ENCODE results near the gene TMEM156.

DNA sequence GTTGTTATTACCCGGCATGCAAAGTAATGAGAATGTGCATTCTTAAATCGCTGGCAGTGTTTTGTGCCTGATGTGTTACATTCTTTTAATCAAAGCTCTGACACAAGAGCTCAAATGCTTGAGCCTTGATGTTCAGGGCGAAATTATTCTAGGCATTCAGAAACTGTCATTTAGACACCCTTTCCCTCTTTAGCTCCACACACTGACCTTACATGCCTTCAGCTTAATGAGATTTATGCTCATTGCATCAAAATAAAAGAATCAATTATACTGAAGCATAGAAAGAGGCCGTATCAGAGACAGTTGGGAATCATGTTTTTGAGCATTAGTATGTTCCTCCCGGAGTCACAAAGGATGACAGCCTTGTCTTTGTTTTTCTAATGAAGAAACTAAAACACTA lies 107.9 kb downstream of the TMEM156 start:
- TF ChIP-seq, protein P1, sequence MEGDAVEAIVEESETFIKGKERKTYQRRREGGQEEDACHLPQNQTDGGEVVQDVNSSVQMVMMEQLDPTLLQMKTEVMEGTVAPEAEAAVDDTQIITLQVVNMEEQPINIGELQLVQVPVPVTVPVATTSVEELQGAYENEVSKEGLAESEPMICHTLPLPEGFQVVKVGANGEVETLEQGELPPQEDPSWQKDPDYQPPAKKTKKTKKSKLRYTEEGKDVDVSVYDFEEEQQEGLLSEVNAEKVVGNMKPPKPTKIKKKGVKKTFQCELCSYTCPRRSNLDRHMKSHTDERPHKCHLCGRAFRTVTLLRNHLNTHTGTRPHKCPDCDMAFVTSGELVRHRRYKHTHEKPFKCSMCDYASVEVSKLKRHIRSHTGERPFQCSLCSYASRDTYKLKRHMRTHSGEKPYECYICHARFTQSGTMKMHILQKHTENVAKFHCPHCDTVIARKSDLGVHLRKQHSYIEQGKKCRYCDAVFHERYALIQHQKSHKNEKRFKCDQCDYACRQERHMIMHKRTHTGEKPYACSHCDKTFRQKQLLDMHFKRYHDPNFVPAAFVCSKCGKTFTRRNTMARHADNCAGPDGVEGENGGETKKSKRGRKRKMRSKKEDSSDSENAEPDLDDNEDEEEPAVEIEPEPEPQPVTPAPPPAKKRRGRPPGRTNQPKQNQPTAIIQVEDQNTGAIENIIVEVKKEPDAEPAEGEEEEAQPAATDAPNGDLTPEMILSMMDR (IDR thresholded peaks at IDR 0.05; ENCODE audit: poor library complexity, severe bottlenecking) = no peak
- TF ChIP-seq, protein P2, sequence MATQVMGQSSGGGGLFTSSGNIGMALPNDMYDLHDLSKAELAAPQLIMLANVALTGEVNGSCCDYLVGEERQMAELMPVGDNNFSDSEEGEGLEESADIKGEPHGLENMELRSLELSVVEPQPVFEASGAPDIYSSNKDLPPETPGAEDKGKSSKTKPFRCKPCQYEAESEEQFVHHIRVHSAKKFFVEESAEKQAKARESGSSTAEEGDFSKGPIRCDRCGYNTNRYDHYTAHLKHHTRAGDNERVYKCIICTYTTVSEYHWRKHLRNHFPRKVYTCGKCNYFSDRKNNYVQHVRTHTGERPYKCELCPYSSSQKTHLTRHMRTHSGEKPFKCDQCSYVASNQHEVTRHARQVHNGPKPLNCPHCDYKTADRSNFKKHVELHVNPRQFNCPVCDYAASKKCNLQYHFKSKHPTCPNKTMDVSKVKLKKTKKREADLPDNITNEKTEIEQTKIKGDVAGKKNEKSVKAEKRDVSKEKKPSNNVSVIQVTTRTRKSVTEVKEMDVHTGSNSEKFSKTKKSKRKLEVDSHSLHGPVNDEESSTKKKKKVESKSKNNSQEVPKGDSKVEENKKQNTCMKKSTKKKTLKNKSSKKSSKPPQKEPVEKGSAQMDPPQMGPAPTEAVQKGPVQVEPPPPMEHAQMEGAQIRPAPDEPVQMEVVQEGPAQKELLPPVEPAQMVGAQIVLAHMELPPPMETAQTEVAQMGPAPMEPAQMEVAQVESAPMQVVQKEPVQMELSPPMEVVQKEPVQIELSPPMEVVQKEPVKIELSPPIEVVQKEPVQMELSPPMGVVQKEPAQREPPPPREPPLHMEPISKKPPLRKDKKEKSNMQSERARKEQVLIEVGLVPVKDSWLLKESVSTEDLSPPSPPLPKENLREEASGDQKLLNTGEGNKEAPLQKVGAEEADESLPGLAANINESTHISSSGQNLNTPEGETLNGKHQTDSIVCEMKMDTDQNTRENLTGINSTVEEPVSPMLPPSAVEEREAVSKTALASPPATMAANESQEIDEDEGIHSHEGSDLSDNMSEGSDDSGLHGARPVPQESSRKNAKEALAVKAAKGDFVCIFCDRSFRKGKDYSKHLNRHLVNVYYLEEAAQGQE (IDR thresholded peaks at IDR 0.05; ENCODE audit: borderline replicate concordance) = no peak
- TF ChIP-seq RAD21 (conservative IDR thresholded peaks at IDR 0.05) (no peak), EZH2 (IDR thresholded peaks at IDR 0.05; ENCODE audit: borderline replicate concordance, insufficient read depth, low read length, poor library complexity, severe bottlenecking) (no peak), TAF1 (IDR thresholded peaks at IDR 0.05; ENCODE audit: low read depth) (no peak), EP300 (conservative IDR thresholded peaks at IDR 0.05; ENCODE audit: poor library complexity, severe bottlenecking) (no peak), SMC3 (conservative IDR thresholded peaks at IDR 0.05; ENCODE audit: poor library complexity) (no peak)

All from neural cell (in vitro differentiated cells).